ENCODE results near the gene EHD2.

GRCh38 chr19:47729799-47730520 is 16.7 kb downstream of the EHD2 start:
- TF ChIP-seq GATA2 (IDR thresholded peaks at IDR 0.05; ENCODE audit: low read depth, low read length) (no peak), GATA3 (IDR thresholded peaks at IDR 0.05; ENCODE audit: low read depth, low read length) (no peak)
